BJ (cell line): Measurements from ENCODE around the gene HIVEP3. TPM values are rescaled to one million over a fixed set of nuclear protein-coding genes. Genes with fewer than 3 reads are reported as not detected.

Source experiments
- CTCF ChIA-PET: fragments of 350-600 bp; formaldehyde crosslinking; extraction: SDS; loops from one replicate; lab custom pipeline; 2021; ENCODE audit warnings: antibody characterized with exemption, inconsistent platforms; lab: Yijun Ruan, JAX
- POLR2A ChIA-PET: fragments of 300-600 bp; sonication (Branson Sonifier 250); formaldehyde crosslinking; extraction: SDS; loops from one replicate; lab custom pipeline; 2021; ENCODE audit warnings: antibody characterized with exemption; lab: Charles Lee
- DNase-seq: peaks from one replicate; pipeline ENCODE4 v3.0.0-alpha.2; 2011; ENCODE audit warnings: low read depth
- H3K27me3 ChIP-seq: 2 replicates; pipeline ENCODE4 v1.6.0; 2011; ENCODE audit warnings: low read length; ENCODE audit not compliant: control insufficient read depth, insufficient read depth
- H3K36me3 ChIP-seq: 2 replicates; pipeline ENCODE4 v1.5.1; 2011; ENCODE audit warnings: low read length; ENCODE audit not compliant: control insufficient read depth, insufficient read depth
- H3K4me3 ChIP-seq: 2 replicates; pipeline ENCODE4 v1.5.1; 2011; ENCODE audit warnings: low read depth, mild to moderate bottlenecking, control low read depth, low read length
- CTCF ChIP-seq: IDR thresholded peaks from 2 replicates; pipeline ENCODE4 v1.5.1; 2011; ENCODE audit warnings: low read depth, mild to moderate bottlenecking, control low read depth, inconsistent platforms, low read length, moderate library complexity; ENCODE audit not compliant: insufficient read depth
- polyA plus RNA-seq: library from polyadenylated mRNA; depleted of rRNA; stranded (reverse); fragments of >200 nt; gene quantifications from 2 replicates; pipeline ENCODE4 v1.2.3, GENCODE V29; 2011

HIVEP3 gene
- polyA plus RNA-seq, 1 experiment: 4.0 TPM

GRCh38 chr1:41738475-41738874 is 180.2 kb downstream of the HIVEP3 start:
- TF ChIP-seq CTCF: no peak
- DNase-seq: no peak
- CTCF ChIA-PET: interaction anchor here (0.5 to 1.1 kb wide), 3 partner anchors 11 to 79 kb away, joined by 3 to 5 read pairs (median 3); no protein-coding TSS in a partner anchor
- POLR2A ChIA-PET: no interaction called here
- Histone ChIP-seq H3K4me3 (no peak overlapping the region), H3K36me3 (no peaks in the 10 kb centered on the region), H3K27me3 (no peaks in the 10 kb centered on the region)

- no peak for DNase-seq
- no peak for TF ChIP-seq CTCF
- CTCF ChIA-PET: interaction anchor here (0.8 to 1.1 kb wide), 2 partner anchors 10 to 78 kb away, joined by 3 to 5 read pairs; no protein-coding TSS in a partner anchor
- POLR2A ChIA-PET: no interaction called here
- Histone ChIP-seq H3K36me3 (no peaks in the 10 kb centered on the region), H3K27me3 (no peaks in the 10 kb centered on the region), H3K4me3 (no peak overlapping the region)
Observed at GRCh38 chr1:41738006-41738405, 180.7 kb downstream of the HIVEP3 start.

- TF ChIP-seq CTCF: no peak
- Histone ChIP-seq H3K36me3 (no peaks in the 10 kb centered on the region), H3K4me3 (no peak overlapping the region), H3K27me3 (no peaks in the 10 kb centered on the region; the same call in 1 of the 2 replicates)
- ChIA-PET CTCF (no interaction called here), POLR2A (no interaction called here)
- no peak for DNase-seq
Observed at GRCh38 chr1:41735631-41736260, 183.0 kb downstream of the HIVEP3 start.

GRCh38 chr1:41735139-41735538 is 183.6 kb downstream of the HIVEP3 start:
- no peaks in the 10 kb centered on the region; the same call in 1 of the 2 replicates for H3K27me3 ChIP-seq
- POLR2A ChIA-PET: no interaction called here
- no peak for TF ChIP-seq CTCF
- CTCF ChIA-PET: no interaction called here
- H3K36me3 ChIP-seq: no peaks in the 10 kb centered on the region
- H3K4me3 ChIP-seq: no peak overlapping the region
- DNase-seq: no peak

GRCh38 chr1:41734201-41734970 is 184.3 kb downstream of the HIVEP3 start:
- Histone ChIP-seq H3K36me3 (no peaks in the 10 kb centered on the region), H3K27me3 (no peaks in the 10 kb centered on the region; the same call in 1 of the 2 replicates), H3K4me3 (no peak overlapping the region)
- CTCF ChIA-PET: interaction anchor here (1.6 kb wide), 1 partner anchor 11 kb away, joined by 4 read pairs; no protein-coding TSS in a partner anchor
- no peak for TF ChIP-seq CTCF
- no peak for DNase-seq
- POLR2A ChIA-PET: no interaction called here
